H9 (cell line): ENCODE measurements around the gene CDK14. TPM values are rescaled to one million over a fixed set of nuclear protein-coding genes. Genes with fewer than 3 reads are reported as not detected.

ENCODE experiments used
- DNase-seq: peaks from one replicate; pipeline ENCODE4 v3.0.0-alpha.2; 2017
- H2AFZ ChIP-seq: one replicate; pipeline ENCODE4 v1.6.1; 2013; ENCODE audit warnings: mild to moderate bottlenecking, low read length, control low read depth, moderate library complexity
- H2AK5ac ChIP-seq: 2 replicates; pipeline ENCODE4 v1.6.1; 2013; ENCODE audit warnings: low read length, control low read depth, mixed read lengths; ENCODE audit not compliant: insufficient read length
- H2BK120ac ChIP-seq: one replicate; pipeline ENCODE4 v1.6.1; 2013; ENCODE audit warnings: low read depth, mild to moderate bottlenecking, low read length, control low read depth, inconsistent platforms; ENCODE audit not compliant: poor library complexity, severe bottlenecking
- H2BK12ac ChIP-seq: 2 replicates; pipeline ENCODE4 v1.6.1; 2013; ENCODE audit warnings: low read length, control low read depth, mixed read lengths, low read depth; ENCODE audit not compliant: insufficient read length
- H2BK15ac ChIP-seq: 2 replicates; pipeline ENCODE4 v1.6.1; 2013; ENCODE audit warnings: low read depth, low read length, control low read depth
- H2BK20ac ChIP-seq: one replicate; pipeline ENCODE4 v1.6.1; 2013; ENCODE audit warnings: low read depth, mild to moderate bottlenecking, low read length, control low read depth, inconsistent platforms; ENCODE audit not compliant: poor library complexity, severe bottlenecking
- H2BK5ac ChIP-seq: 2 replicates; pipeline ENCODE4 v1.6.1; 2013; ENCODE audit warnings: low read length, control low read depth, mixed read lengths; ENCODE audit not compliant: insufficient read length
- H3K14ac ChIP-seq: 2 replicates; pipeline ENCODE4 v1.6.1; 2013; ENCODE audit warnings: low read length, control low read depth; ENCODE audit not compliant: insufficient read depth
- H3K18ac ChIP-seq: 2 replicates; pipeline ENCODE4 v1.6.1; 2013; ENCODE audit warnings: low read depth, mild to moderate bottlenecking, mixed read lengths, low read length, control low read depth; ENCODE audit not compliant: insufficient read length
- H3K23ac ChIP-seq: 2 replicates; pipeline ENCODE4 v1.6.1; 2013; ENCODE audit warnings: low read length, control low read depth, mixed read lengths, low read depth; ENCODE audit not compliant: insufficient read length
- H3K23me2 ChIP-seq: 2 replicates; pipeline ENCODE4 v1.6.1; 2013; ENCODE audit warnings: low read depth, mild to moderate bottlenecking, mixed read lengths, low read length, control low read depth; ENCODE audit not compliant: insufficient read length, poor library complexity, severe bottlenecking
- H3K27ac ChIP-seq: 2 replicates; pipeline ENCODE4 v1.5.1; 2013; ENCODE audit warnings: low read length, control low read depth, mixed read lengths, low read depth; ENCODE audit not compliant: insufficient read length
- H3K27me3 ChIP-seq: 2 replicates; pipeline ENCODE4 v1.6.1; 2013; ENCODE audit warnings: low read length, control low read depth, inconsistent platforms; ENCODE audit not compliant: insufficient read depth
- H3K4ac ChIP-seq: 2 replicates; pipeline ENCODE4 v1.6.1; 2013; ENCODE audit warnings: low read depth, mild to moderate bottlenecking, control low read depth, inconsistent platforms, low read length, moderate library complexity
- H3K4me1 ChIP-seq: 2 replicates; pipeline ENCODE4 v1.6.1; 2013; ENCODE audit warnings: low read length, control low read depth, inconsistent platforms; ENCODE audit not compliant: insufficient read depth
- H3K4me2 ChIP-seq: 2 replicates; pipeline ENCODE4 v1.6.1; 2013; ENCODE audit warnings: low read length, control low read depth, mixed read lengths; ENCODE audit not compliant: insufficient read length, insufficient read depth
- H3K56ac ChIP-seq: 2 replicates; pipeline ENCODE4 v1.6.1; 2013; ENCODE audit warnings: low read depth, mild to moderate bottlenecking, mixed read lengths, low read length, control low read depth; ENCODE audit not compliant: insufficient read length
- H3K79me1 ChIP-seq: 2 replicates; pipeline ENCODE4 v1.6.1; 2013; ENCODE audit warnings: low read depth, mild to moderate bottlenecking, moderate library complexity, low read length, control low read depth, inconsistent platforms; ENCODE audit not compliant: insufficient read depth, poor library complexity, severe bottlenecking
- H3K79me2 ChIP-seq: 2 replicates; pipeline ENCODE4 v1.6.1; 2013; ENCODE audit warnings: low read length, control low read depth, inconsistent platforms; ENCODE audit not compliant: insufficient read depth
- H3K9ac ChIP-seq: 2 replicates; pipeline ENCODE4 v1.6.1; 2013; ENCODE audit warnings: low read length, control low read depth, mixed read lengths; ENCODE audit not compliant: insufficient read length; ENCODE audit errors: extremely low read depth
- H3K9me3 ChIP-seq: one replicate; pipeline ENCODE4 v1.6.1; 2013; ENCODE audit warnings: low read depth, low read length, inconsistent platforms; ENCODE audit not compliant: control insufficient read depth
- H3T11ph ChIP-seq: one replicate; pipeline ENCODE4 v1.6.1; 2013; ENCODE audit warnings: mild to moderate bottlenecking, low read length, control low read depth, inconsistent platforms
- H4K20me1 ChIP-seq: one replicate; pipeline ENCODE4 v1.6.1; 2013; ENCODE audit not compliant: control insufficient read depth, insufficient read length, insufficient read depth
- H4K5ac ChIP-seq: 2 replicates; pipeline ENCODE4 v1.6.1; 2013; ENCODE audit warnings: low read depth, mild to moderate bottlenecking, mixed read lengths, low read length, control low read depth; ENCODE audit not compliant: insufficient read length
- H4K8ac ChIP-seq: replicated peaks from 2 replicates; pipeline ENCODE4 v1.6.1; 2013; ENCODE audit warnings: low read length, control low read depth, mixed read lengths, low read depth; ENCODE audit not compliant: insufficient read length
- H4K91ac ChIP-seq: 2 replicates; pipeline ENCODE4 v1.6.1; 2013; ENCODE audit warnings: low read depth, mild to moderate bottlenecking, moderate library complexity, mixed read lengths, low read length, control low read depth; ENCODE audit not compliant: insufficient read length
- H3K27ac Mint-ChIP-seq, 3 experiments: 2 replicates in 2 of 3; 3 replicates in 1 of 3; pipeline ENCODE4 v1.8.0; 2020 to 2021; ENCODE audit warnings: mixed read lengths in 3 of 3, mild to moderate bottlenecking in 1 of 3, moderate library complexity in 1 of 3
- H3K27me3 Mint-ChIP-seq: 2 replicates; pipeline ENCODE4 v1.8.0; 2021; ENCODE audit warnings: low read depth, mild to moderate bottlenecking, moderate library complexity, mixed read lengths
- H3K36me3 Mint-ChIP-seq, 3 experiments: 2 replicates in 2 of 3; 3 replicates in 1 of 3; pipeline ENCODE4 v1.8.0; 2020 to 2021; ENCODE audit warnings: low read depth in 3 of 3, mixed read lengths in 3 of 3; ENCODE audit not compliant: insufficient read depth in 1 of 3
- H3K4me1 Mint-ChIP-seq, 2 experiments: 2 replicates each; pipeline ENCODE4 v1.8.0; 2020; ENCODE audit warnings: mixed read lengths in 2 of 2
- H3K4me3 Mint-ChIP-seq, 2 experiments: 2 replicates in 1 of 2; 3 replicates in 1 of 2; pipeline ENCODE4 v1.8.0; 2020 to 2021; ENCODE audit warnings: mild to moderate bottlenecking in 2 of 2, mixed read lengths in 2 of 2, moderate library complexity in 1 of 2
- H3K9me3 Mint-ChIP-seq, 2 experiments: 2 replicates in 1 of 2; 3 replicates in 1 of 2; pipeline ENCODE4 v1.8.0; 2020; ENCODE audit warnings: mild to moderate bottlenecking in 2 of 2, mixed read lengths in 2 of 2, moderate library complexity in 1 of 2
- CTCF ChIP-seq: fragments of 200-600 bp; sonication (generic); conservative IDR thresholded peaks from 3 replicates; pipeline ENCODE4 v1.8.0; 2021; ENCODE audit warnings: antibody characterized with exemption, mild to moderate bottlenecking
- total RNA-seq: library from RNA; stranded (reverse); gene quantifications from 2 replicates; pipeline ENCODE4 v1.2.1, GENCODE V29; 2021

Gene CDK14
- total RNA-seq, 1 experiment from 2014 or later: 23.9 TPM

- Histone ChIP-seq H3K18ac (no peak overlapping the region), H4K5ac (no peak overlapping the region), H3K56ac (no peak overlapping the region), H3K4me2 (no peak overlapping the region), H2BK15ac (no peak overlapping the region), H3K79me2 (0 out of 2 replicates have a peak, but pooled peaks cover 3% of the 10 kb centered on the region), H3K27me3 (no peaks in the 10 kb centered on the region), H4K8ac (no peak overlapping the region), H3T11ph (no peak overlapping the region), H4K91ac (no peak overlapping the region), H3K9me3 (no peaks in the 10 kb centered on the region), H3K4me1 (no peaks in the 10 kb centered on the region), H3K79me1 (no peaks in the 10 kb centered on the region), H2BK20ac (no peak overlapping the region), H3K9ac (no peak overlapping the region), H2AK5ac (no peak overlapping the region), H2BK12ac (no peak overlapping the region), H3K27ac (no peak overlapping the region), H3K4ac (no peak overlapping the region), H4K20me1 (no peaks in the 10 kb centered on the region), H2BK5ac (no peak overlapping the region), H3K23ac (no peak overlapping the region), H2BK120ac (no peak overlapping the region), H3K23me2 (no peaks in the 10 kb centered on the region), H2AFZ (no peak overlapping the region), H3K14ac (no peak overlapping the region)
- H3K27me3 Mint-ChIP-seq: no peaks in the 10 kb centered on the region
- no peaks in the 10 kb centered on the region for H3K9me3 Mint-ChIP-seq
- peaks cover 11 to 12% of the 10 kb centered on the region in 2 experiments for H3K4me1 Mint-ChIP-seq
- no peak overlapping the region for H3K4me3 Mint-ChIP-seq
- no peaks in the 10 kb centered on the region; a peak in 1 of 7 replicates for H3K36me3 Mint-ChIP-seq
- DNase-seq: no peak
- TF ChIP-seq CTCF: no peak
- no peak overlapping the region for H3K27ac Mint-ChIP-seq
Observed at GRCh38 chr7:90846192-90846591, 250.1 kb downstream of the CDK14 start.
